WTC11 (cell line): ENCODE data around the gene IFNAR1.

Source experiments
- ATF1 ChIP-seq: sonication (generic); formaldehyde crosslinking; IDR thresholded peaks from 2 replicates; pipeline ENCODE4 v1.8.1; 2023; ENCODE audit warnings: mild to moderate bottlenecking, moderate library complexity, missing genetic modification reagents
- CREB1 ChIP-seq: sonication (generic); formaldehyde crosslinking; IDR thresholded peaks from 2 replicates; pipeline ENCODE4 v1.8.0; 2023; ENCODE audit warnings: mild to moderate bottlenecking, missing genetic modification reagents
- CTCF ChIP-seq: fragments of 200-600 bp; IDR thresholded peaks from 2 replicates; pipeline ENCODE4 v1.8.0; 2022; ENCODE audit warnings: antibody characterized with exemption
- ETV6 ChIP-seq: sonication (generic); formaldehyde crosslinking; IDR thresholded peaks from 2 replicates; pipeline ENCODE4 v1.8.1; 2022; ENCODE audit warnings: mild to moderate bottlenecking, missing genetic modification reagents
- GABPB1 ChIP-seq: sonication (generic); formaldehyde crosslinking; IDR thresholded peaks from 2 replicates; pipeline ENCODE4 v1.8.1; 2023; ENCODE audit warnings: mild to moderate bottlenecking, missing genetic modification reagents
- TCF7 ChIP-seq: sonication (generic); formaldehyde crosslinking; IDR thresholded peaks from 2 replicates; pipeline ENCODE4 v1.8.0; 2022; ENCODE audit warnings: mild to moderate bottlenecking, low read depth, missing genetic modification reagents, moderate library complexity
- ZBTB21 ChIP-seq: sonication (generic); formaldehyde crosslinking; IDR thresholded peaks from 2 replicates; pipeline ENCODE4 v1.8.1; 2023; ENCODE audit warnings: mild to moderate bottlenecking, missing genetic modification reagents, borderline replicate concordance
- TF ChIP-seq, protein P1 (sequence below): sonication (generic); formaldehyde crosslinking; IDR thresholded peaks from 2 replicates; pipeline ENCODE4 v1.8.0; 2022; ENCODE audit warnings: mild to moderate bottlenecking, missing genetic modification reagents

DNA sequence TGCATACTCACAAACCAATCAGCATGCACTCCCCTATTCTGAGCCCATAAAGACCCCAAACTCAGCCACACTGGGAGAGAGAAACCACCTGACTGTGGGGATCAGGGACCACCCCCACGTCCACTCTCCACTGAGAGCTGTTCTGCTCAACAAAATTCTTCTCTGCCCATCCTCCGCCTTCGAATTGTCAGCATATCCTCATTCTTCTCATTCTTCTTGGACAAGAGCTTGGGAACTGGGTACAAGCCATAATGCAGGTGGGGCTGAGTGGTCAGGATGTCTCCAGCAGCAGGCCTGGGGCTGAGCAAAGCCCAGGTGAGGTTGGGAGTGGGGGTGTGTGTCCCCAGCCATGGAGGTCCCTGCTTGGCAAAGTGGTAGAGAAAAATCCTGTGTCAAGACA, 43.8 kb downstream of the IFNAR1 start:
- TF ChIP-seq CREB1 (CRISPR knock-in tag) (no peak), CTCF (no peak), ATF1 (no peak), ETV6 (CRISPR knock-in tag) (no peak), TCF7 (CRISPR knock-in tag) (no peak), ZBTB21 (CRISPR knock-in tag) (no peak), GABPB1 (no peak)
- TF ChIP-seq, protein P1, sequence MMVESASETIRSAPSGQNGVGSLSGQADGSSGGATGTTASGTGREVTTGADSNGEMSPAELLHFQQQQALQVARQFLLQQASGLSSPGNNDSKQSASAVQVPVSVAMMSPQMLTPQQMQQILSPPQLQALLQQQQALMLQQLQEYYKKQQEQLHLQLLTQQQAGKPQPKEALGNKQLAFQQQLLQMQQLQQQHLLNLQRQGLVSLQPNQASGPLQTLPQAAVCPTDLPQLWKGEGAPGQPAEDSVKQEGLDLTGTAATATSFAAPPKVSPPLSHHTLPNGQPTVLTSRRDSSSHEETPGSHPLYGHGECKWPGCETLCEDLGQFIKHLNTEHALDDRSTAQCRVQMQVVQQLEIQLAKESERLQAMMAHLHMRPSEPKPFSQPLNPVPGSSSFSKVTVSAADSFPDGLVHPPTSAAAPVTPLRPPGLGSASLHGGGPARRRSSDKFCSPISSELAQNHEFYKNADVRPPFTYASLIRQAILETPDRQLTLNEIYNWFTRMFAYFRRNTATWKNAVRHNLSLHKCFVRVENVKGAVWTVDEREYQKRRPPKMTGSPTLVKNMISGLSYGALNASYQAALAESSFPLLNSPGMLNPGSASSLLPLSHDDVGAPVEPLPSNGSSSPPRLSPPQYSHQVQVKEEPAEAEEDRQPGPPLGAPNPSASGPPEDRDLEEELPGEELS (CRISPR knock-in tag): no peak
